ENCODE results near the gene EEF1AKMT3.

Gene EEF1AKMT3

GRCh38 chr12:57772429-57773322, at the start of gene EEF1AKMT3:
Gene EEF1AKMT3, plus strand, starts transcription at chr12:57772614. Its CDS starts 111 bp downstream, at chr12:57772725.
- Histone ChIP-seq H3K36me3 (ENCODE audit: insufficient read depth, low read length) (peaks cover 9% of the 10 kb centered on the region), H3K27ac (ENCODE audit: low read depth, low read length) (peak within 1 kb of the TSS; percentile 95), H3K27me3 (ENCODE audit: control insufficient read depth in 1 of 2, insufficient read depth in 2 of 2, low read length in 2 of 2) (no peaks in the 10 kb centered on the region), H3K4me3 (ENCODE audit: low read depth in 1 of 2, low read length in 2 of 2) (peak within 1 kb of the TSS; percentile 72 to 82), H3K4me1 (ENCODE audit: insufficient read depth, low read length) (peaks cover 5% of the 10 kb centered on the region), H3K9ac (ENCODE audit: low read length) (peak within 1 kb of the TSS; percentile 55), H3K9me3 (ENCODE audit: low read length) (no peaks in the 10 kb centered on the region)

- H3K27ac ChIP-seq (ENCODE audit: low read depth, low read length), result no peak overlapping the region
- no peak overlapping the region for H3K4me3 ChIP-seq (ENCODE audit: low read depth in 1 of 2, low read length in 2 of 2)
- H3K4me1 ChIP-seq (ENCODE audit: insufficient read depth, low read length), result no peaks in the 10 kb centered on the region
- H3K36me3 ChIP-seq (ENCODE audit: insufficient read depth, low read length), result peaks cover 30% of the 10 kb centered on the region
- no peaks in the 10 kb centered on the region for H3K9me3 ChIP-seq (ENCODE audit: low read length)
- no peak overlapping the region for H3K9ac ChIP-seq (ENCODE audit: low read length)
- peaks cover 6 to 34% of the 10 kb centered on the region in 2 donors for H3K27me3 ChIP-seq (ENCODE audit: control insufficient read depth in 1 of 2, insufficient read depth in 2 of 2, low read length in 2 of 2)
These were observed 49.4 kb upstream of the EEF1AKMT3 start for GRCh38 chr12:57722716-57723629.

DNA sequence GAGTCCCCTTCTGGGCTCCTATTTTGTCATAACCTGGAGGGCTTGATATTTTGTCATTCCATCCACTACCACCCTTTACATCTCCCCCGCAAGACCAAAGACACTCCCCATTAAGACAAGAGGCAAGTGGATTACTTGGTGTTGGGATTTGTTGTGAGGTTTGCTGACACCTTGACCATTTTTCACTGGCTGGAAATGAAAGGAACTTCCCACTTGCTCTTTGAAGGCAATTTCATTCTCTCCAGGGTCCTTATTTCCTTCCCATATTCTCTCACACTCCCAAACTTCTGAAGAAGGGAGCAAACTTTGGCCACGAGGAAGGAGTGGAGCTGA, 48.8 kb upstream of the EEF1AKMT3 start:
- H3K36me3 ChIP-seq (ENCODE audit: insufficient read depth, low read length), result peaks cover 24% of the 10 kb centered on the region
- H3K4me1 ChIP-seq (ENCODE audit: insufficient read depth, low read length), result no peaks in the 10 kb centered on the region
- H3K27ac ChIP-seq (ENCODE audit: low read depth, low read length), result no peak overlapping the region
- no peak overlapping the region for H3K9ac ChIP-seq (ENCODE audit: low read length)
- peaks cover 6 to 39% of the 10 kb centered on the region in 2 donors for H3K27me3 ChIP-seq (ENCODE audit: control insufficient read depth in 1 of 2, insufficient read depth in 2 of 2, low read length in 2 of 2)
- no peaks in the 10 kb centered on the region for H3K9me3 ChIP-seq (ENCODE audit: low read length)
- H3K4me3 ChIP-seq (ENCODE audit: low read depth in 1 of 2, low read length in 2 of 2), result no peak overlapping the region

GRCh38 chr12:57724003-57724935, 48.1 kb upstream of the EEF1AKMT3 start:
- Histone ChIP-seq H3K4me3 (ENCODE audit: low read depth in 1 of 2, low read length in 2 of 2) (no peak overlapping the region), H3K4me1 (ENCODE audit: insufficient read depth, low read length) (no peaks in the 10 kb centered on the region), H3K9ac (ENCODE audit: low read length) (no peak overlapping the region), H3K36me3 (ENCODE audit: insufficient read depth, low read length) (peaks cover 17% of the 10 kb centered on the region), H3K27me3 (ENCODE audit: control insufficient read depth in 1 of 2, insufficient read depth in 2 of 2, low read length in 2 of 2) (peaks cover 6 to 39% of the 10 kb centered on the region in 2 donors), H3K9me3 (ENCODE audit: low read length) (no peaks in the 10 kb centered on the region), H3K27ac (ENCODE audit: low read depth, low read length) (no peak overlapping the region)

GRCh38 chr12:57724936-57725740, 47.3 kb upstream of the EEF1AKMT3 start:
- Histone ChIP-seq H3K27ac (ENCODE audit: low read depth, low read length) (no peak overlapping the region), H3K9ac (ENCODE audit: low read length) (no peak overlapping the region), H3K36me3 (ENCODE audit: insufficient read depth, low read length) (peaks cover 9% of the 10 kb centered on the region), H3K4me3 (ENCODE audit: low read depth in 1 of 2, low read length in 2 of 2) (no peak overlapping the region), H3K9me3 (ENCODE audit: low read length) (no peaks in the 10 kb centered on the region), H3K27me3 (ENCODE audit: control insufficient read depth in 1 of 2, insufficient read depth in 2 of 2, low read length in 2 of 2) (peaks cover 6 to 39% of the 10 kb centered on the region in 2 donors), H3K4me1 (ENCODE audit: insufficient read depth, low read length) (no peaks in the 10 kb centered on the region)

GRCh38 chr12:57725851-57726150, 46.6 kb upstream of the EEF1AKMT3 start:
- Histone ChIP-seq H3K4me3 (ENCODE audit: low read depth in 1 of 2, low read length in 2 of 2) (peak overlapping the region in 1 of 2 donors; percentile 56), H3K9ac (ENCODE audit: low read length) (no peak overlapping the region)

DNA sequence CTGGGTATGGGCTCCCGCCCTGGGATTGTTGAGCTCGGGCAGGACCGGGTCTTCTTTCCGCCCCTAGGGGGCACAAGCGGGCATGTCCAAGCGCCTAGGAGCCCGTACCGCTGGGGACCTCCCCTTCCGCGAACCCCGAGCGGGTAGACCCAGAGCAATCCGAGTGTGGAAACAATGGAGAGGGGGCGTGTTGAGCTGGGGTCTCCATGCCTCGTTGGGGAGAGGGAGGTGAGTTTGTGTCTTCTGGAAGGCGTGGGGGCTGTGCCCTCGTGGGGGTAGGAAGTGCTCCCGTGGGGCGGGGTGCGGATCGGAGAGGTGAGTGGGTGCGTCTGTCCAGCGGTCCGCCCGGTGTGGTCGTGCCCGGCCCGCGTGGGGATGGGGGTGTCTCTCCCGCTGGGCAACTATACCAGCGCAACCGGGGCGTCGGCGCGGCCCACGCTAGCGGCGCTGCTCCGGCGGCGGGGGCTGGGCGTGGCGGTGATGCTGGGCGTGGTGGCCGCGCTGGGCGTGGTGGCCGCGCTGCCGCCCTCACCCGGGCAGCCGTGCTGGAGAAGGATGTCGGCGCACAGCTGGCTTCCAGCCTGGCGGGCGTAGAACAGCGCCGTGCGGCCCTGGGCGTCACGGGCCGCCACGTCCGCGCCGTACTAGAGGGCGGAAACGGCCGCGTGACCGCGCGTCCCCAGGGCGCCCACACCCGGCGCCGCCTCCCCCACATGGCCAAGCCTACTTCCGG, 46.1 kb upstream of the EEF1AKMT3 start:
- no peaks in the 10 kb centered on the region for H3K36me3 ChIP-seq (ENCODE audit: insufficient read depth, low read length)
- no peaks in the 10 kb centered on the region for H3K9me3 ChIP-seq (ENCODE audit: low read length)
- peaks cover 6 to 39% of the 10 kb centered on the region in 2 donors for H3K27me3 ChIP-seq (ENCODE audit: control insufficient read depth in 1 of 2, insufficient read depth in 2 of 2, low read length in 2 of 2)
- no peaks in the 10 kb centered on the region for H3K4me1 ChIP-seq (ENCODE audit: insufficient read depth, low read length)
- peak overlapping the region; percentile 51 to 56 for H3K4me3 ChIP-seq (ENCODE audit: low read depth in 1 of 2, low read length in 2 of 2)
- no peak overlapping the region for H3K9ac ChIP-seq (ENCODE audit: low read length)
- no peak overlapping the region for H3K27ac ChIP-seq (ENCODE audit: low read depth, low read length)

More at GRCh38 chr12:57725851-57726150, 46.6 kb upstream of the EEF1AKMT3 start:
- Histone ChIP-seq H3K4me1 (ENCODE audit: insufficient read depth, low read length) (no peaks in the 10 kb centered on the region), H3K36me3 (ENCODE audit: insufficient read depth, low read length) (peaks cover 2% of the 10 kb centered on the region), H3K9me3 (ENCODE audit: low read length) (no peaks in the 10 kb centered on the region), H3K27ac (ENCODE audit: low read depth, low read length) (no peak overlapping the region), H3K27me3 (ENCODE audit: control insufficient read depth in 1 of 2, insufficient read depth in 2 of 2, low read length in 2 of 2) (peaks cover 6 to 39% of the 10 kb centered on the region in 2 donors)

DNA sequence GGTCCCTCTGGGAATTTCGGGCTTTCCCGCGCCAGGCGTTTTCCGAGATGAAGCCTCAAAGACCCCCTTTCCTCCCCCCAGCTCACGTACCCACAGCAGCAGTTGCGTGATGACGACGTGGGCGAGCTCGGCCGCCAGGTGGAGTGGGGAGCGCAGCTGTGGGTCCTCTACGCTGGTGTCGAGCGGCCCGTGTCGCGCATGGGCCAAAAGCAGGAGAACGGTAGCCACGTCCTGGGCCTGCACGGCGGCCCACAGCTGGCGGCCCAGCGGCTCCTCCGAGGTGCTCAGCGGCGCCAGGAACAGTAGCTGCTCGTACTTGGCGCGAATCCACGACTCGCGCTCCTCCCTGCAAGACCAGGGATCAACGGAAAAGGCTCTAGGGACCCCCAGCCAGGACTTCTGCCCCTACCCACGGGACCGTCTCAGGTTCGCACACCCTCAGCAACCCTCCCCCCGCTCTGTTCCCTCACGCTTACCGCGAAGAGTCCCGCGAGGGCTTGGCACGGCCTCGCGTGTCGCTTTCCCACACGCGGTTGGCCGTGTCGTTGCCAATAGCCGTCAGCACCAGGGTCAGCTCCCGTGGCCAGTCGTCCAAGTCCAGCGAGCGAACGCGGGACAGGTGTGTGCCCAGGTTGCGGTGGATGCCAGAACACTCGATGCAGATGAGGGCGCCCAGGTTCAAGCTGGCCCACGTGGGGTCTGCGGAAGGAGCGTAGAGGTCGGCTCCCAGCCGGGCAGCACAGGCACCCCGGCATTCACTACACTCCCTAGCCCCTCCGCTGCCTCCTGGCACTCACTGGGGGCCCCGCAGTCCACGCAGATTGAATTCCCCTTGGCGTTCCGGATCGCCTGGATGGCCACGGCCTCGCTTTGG, 45.3 kb upstream of the EEF1AKMT3 start:
- Histone ChIP-seq H3K4me3 (ENCODE audit: low read depth in 1 of 2, low read length in 2 of 2) (peak overlapping the region; percentile 51 to 56), H3K9ac (ENCODE audit: low read length) (no peak overlapping the region), H3K27me3 (ENCODE audit: control insufficient read depth in 1 of 2, insufficient read depth in 2 of 2, low read length in 2 of 2) (peaks cover 6 to 39% of the 10 kb centered on the region in 2 donors), H3K9me3 (ENCODE audit: low read length) (no peaks in the 10 kb centered on the region), H3K36me3 (ENCODE audit: insufficient read depth, low read length) (no peaks in the 10 kb centered on the region), H3K27ac (ENCODE audit: low read depth, low read length) (no peak overlapping the region), H3K4me1 (ENCODE audit: insufficient read depth, low read length) (no peaks in the 10 kb centered on the region)

DNA sequence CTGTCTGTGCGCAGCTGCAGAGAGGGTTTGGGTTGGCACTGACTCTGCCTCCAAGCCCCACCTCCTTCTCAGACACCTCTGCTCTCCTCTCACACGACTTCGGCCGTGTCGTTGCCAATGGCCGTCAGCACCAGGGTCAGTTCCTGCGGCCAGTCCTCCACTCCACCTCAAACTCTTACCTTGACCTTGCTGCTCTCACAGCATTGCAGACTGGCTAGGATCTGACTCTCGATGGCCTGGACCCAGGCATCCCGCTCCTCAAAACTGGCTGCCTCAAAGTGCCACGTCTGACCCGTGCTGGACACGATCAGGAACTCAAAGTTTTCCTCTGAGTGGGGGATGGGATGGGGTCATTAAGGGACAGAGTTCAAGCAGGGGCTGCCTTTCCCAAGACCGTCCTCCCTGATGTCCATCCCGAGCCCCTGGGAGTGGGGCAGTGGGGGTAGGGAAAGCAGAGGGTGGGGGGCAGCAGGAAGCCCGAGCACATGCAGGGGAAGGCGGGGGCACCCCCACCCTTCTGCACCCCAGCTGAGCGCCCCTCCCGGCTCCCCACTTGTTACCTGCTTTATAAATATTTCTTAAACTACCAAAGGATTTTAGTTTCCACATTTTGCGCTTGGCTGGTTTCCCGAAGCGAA, 44.5 kb upstream of the EEF1AKMT3 start:
- H3K27me3 ChIP-seq (ENCODE audit: control insufficient read depth in 1 of 2, insufficient read depth in 2 of 2, low read length in 2 of 2), result peaks cover 6 to 39% of the 10 kb centered on the region in 2 donors
- H3K4me1 ChIP-seq (ENCODE audit: insufficient read depth, low read length), result no peaks in the 10 kb centered on the region
- H3K9me3 ChIP-seq (ENCODE audit: low read length), result no peaks in the 10 kb centered on the region
- H3K4me3 ChIP-seq (ENCODE audit: low read depth in 1 of 2, low read length in 2 of 2), result no peak overlapping the region
- H3K36me3 ChIP-seq (ENCODE audit: insufficient read depth, low read length), result no peaks in the 10 kb centered on the region
- H3K9ac ChIP-seq (ENCODE audit: low read length), result no peak overlapping the region
- no peak overlapping the region for H3K27ac ChIP-seq (ENCODE audit: low read depth, low read length)

All from muscle layer of colon (tissue), 2 donors.